IMR-90 (cell line): ENCODE results near the gene C11orf98. TPM values are rescaled to one million over a fixed set of nuclear protein-coding genes. Genes with fewer than 3 reads are reported as not detected.

ENCODE experiments used
- ATAC-seq: fragments of 200-7000 bp; cut with Tn5 transposase; 2 replicates; pipeline ENCODE4 v1.9.1; 2020; ENCODE audit warnings: low read depth, mild to moderate bottlenecking, moderate library complexity
- BruUV-seq: library from RNA; stranded (reverse); fragments of 400-500 nt; replicated peaks from 2 replicates; lab custom pipeline; 2021; lab: Mats Ljungman, UMichigan
- CTCF ChIA-PET: fragments of 300-600 bp; formaldehyde crosslinking; extraction: SDS; loops from one replicate; lab custom pipeline; 2021; ENCODE audit warnings: antibody characterized with exemption; lab: Yijun Ruan, JAX
- POLR2A ChIA-PET: fragments of 300-600 bp; sonication (Branson Sonifier 250); formaldehyde crosslinking; loops from one replicate; lab custom pipeline; 2022; ENCODE audit warnings: antibody characterized with exemption; ENCODE audit not compliant: unreplicated experiment; lab: Charles Lee
- DNase-seq: peaks from one replicate; pipeline ENCODE4 v3.0.0; 2013
- H2AFZ ChIP-seq: replicated peaks from 2 replicates; pipeline ENCODE3; 2013; ENCODE audit warnings: low read length, mild to moderate bottlenecking; ENCODE audit not compliant: poor library complexity
- H2AK5ac ChIP-seq: 2 replicates; pipeline ENCODE4 v1.6.1; 2013; ENCODE audit warnings: low read depth, low read length, inconsistent platforms
- H2AK9ac ChIP-seq: replicated peaks from 2 replicates; pipeline ENCODE3; 2013; ENCODE audit warnings: mild to moderate bottlenecking, low read depth, low read length, moderate library complexity; ENCODE audit not compliant: poor library complexity
- H2BK120ac ChIP-seq: 2 replicates; pipeline ENCODE4 v1.6.1; 2013; ENCODE audit warnings: low read depth, low read length, inconsistent platforms
- H2BK15ac ChIP-seq: 3 replicates; pipeline ENCODE4 v1.6.1; 2013; ENCODE audit warnings: low read depth, low read length, inconsistent platforms
- H2BK20ac ChIP-seq: 2 replicates; pipeline ENCODE4 v1.6.1; 2013; ENCODE audit warnings: low read depth, mild to moderate bottlenecking, inconsistent platforms, low read length, moderate library complexity
- H2BK5ac ChIP-seq: 2 replicates; pipeline ENCODE4 v1.6.1; 2013; ENCODE audit warnings: mild to moderate bottlenecking, low read depth, low read length, inconsistent platforms; ENCODE audit not compliant: poor library complexity, severe bottlenecking
- H3K14ac ChIP-seq: replicated peaks from 2 replicates; pipeline ENCODE4 v1.6.1; 2013; ENCODE audit warnings: low read depth, low read length, inconsistent platforms
- H3K18ac ChIP-seq: 2 replicates; pipeline ENCODE4 v1.6.1; 2013; ENCODE audit warnings: low read depth, low read length, control low read depth
- H3K23ac ChIP-seq: 2 replicates; pipeline ENCODE4 v1.6.1; 2013; ENCODE audit warnings: low read depth, low read length, inconsistent platforms
- H3K27ac ChIP-seq: 2 replicates; pipeline ENCODE4 v1.5.1; 2013; ENCODE audit warnings: mild to moderate bottlenecking, control low read depth, low read length; ENCODE audit not compliant: insufficient read depth
- H3K27me3 ChIP-seq: 2 replicates; pipeline ENCODE4 v1.6.1; 2013; ENCODE audit warnings: low read length; ENCODE audit not compliant: control insufficient read depth, insufficient read depth
- H3K36me3 ChIP-seq: 2 replicates; pipeline ENCODE4 v1.6.1; 2013; ENCODE audit warnings: low read length, mixed read lengths; ENCODE audit not compliant: control insufficient read depth, insufficient read depth
- H3K4ac ChIP-seq: 2 replicates; pipeline ENCODE4 v1.6.1; 2013; ENCODE audit warnings: low read depth, low read length, inconsistent platforms
- H3K4me1 ChIP-seq: 2 replicates; pipeline ENCODE4 v1.6.1; 2013; ENCODE audit warnings: low read length, mixed read lengths; ENCODE audit not compliant: control insufficient read depth, insufficient read depth
- H3K4me2 ChIP-seq: 2 replicates; pipeline ENCODE4 v1.6.1; 2013; ENCODE audit warnings: low read depth, mild to moderate bottlenecking, control low read depth, low read length, moderate library complexity
- H3K4me3 ChIP-seq: 2 replicates; pipeline ENCODE4 v1.5.1; 2013; ENCODE audit warnings: low read depth, mild to moderate bottlenecking, control low read depth, low read length, moderate library complexity; ENCODE audit not compliant: insufficient read depth
- H3K56ac ChIP-seq: 2 replicates; pipeline ENCODE4 v1.6.1; 2013; ENCODE audit warnings: low read length, inconsistent platforms; ENCODE audit not compliant: insufficient read depth; ENCODE audit errors: extremely low read depth
- H3K79me1 ChIP-seq, 2 experiments: 2 replicates each; pipeline ENCODE4 v1.6.1; 2013; ENCODE audit warnings: low read length in 2 of 2, inconsistent platforms in 1 of 2, low read depth in 1 of 2
- H3K9ac ChIP-seq: 2 replicates; pipeline ENCODE4 v1.6.1; 2013; ENCODE audit warnings: low read depth, low read length, control low read depth
- H3K9me1 ChIP-seq: 2 replicates; pipeline ENCODE4 v1.6.1; 2013; ENCODE audit warnings: low read length, inconsistent platforms; ENCODE audit not compliant: insufficient read depth
- H3K9me3 ChIP-seq: 2 replicates; pipeline ENCODE4 v1.6.1; 2013; ENCODE audit warnings: low read length; ENCODE audit not compliant: control insufficient read depth, insufficient read depth
- H4K20me1 ChIP-seq: 2 replicates; pipeline ENCODE4 v1.6.1; 2013; ENCODE audit warnings: low read length, inconsistent platforms; ENCODE audit not compliant: insufficient read depth
- H4K5ac ChIP-seq: 2 replicates; pipeline ENCODE4 v1.6.1; 2013; ENCODE audit warnings: mild to moderate bottlenecking, low read depth, low read length, control low read depth
- H4K8ac ChIP-seq, 2 experiments: 2 replicates each; pipeline ENCODE4 v1.6.1; 2013; ENCODE audit warnings: low read depth in 2 of 2, low read length in 2 of 2, control low read depth in 1 of 2, inconsistent platforms in 1 of 2
- H4K91ac ChIP-seq: 2 replicates; pipeline ENCODE4 v1.6.1; 2013; ENCODE audit warnings: low read depth, low read length, inconsistent platforms; ENCODE audit not compliant: insufficient read depth
- MXI1 ChIP-seq: IDR thresholded peaks from 2 replicates; pipeline ENCODE4 v1.6.1; 2012; ENCODE audit warnings: low read depth, mild to moderate bottlenecking, low read length, moderate library complexity, borderline replicate concordance
- RFX5 ChIP-seq: IDR thresholded peaks from 2 replicates; pipeline ENCODE4 v1.8.0; 2012; ENCODE audit warnings: low read depth, mild to moderate bottlenecking, low read length, moderate library complexity
- WGBS, 2 experiments: methylation state at CpG; one replicate each; pipeline versions ENCODE4 v1.1.5 to v1.1.7; 2013; ENCODE audit warnings: missing lambda C conversion rate in 2 of 2; ENCODE audit not compliant: insufficient read length in 1 of 2; ENCODE audit errors: extremely low coverage in 2 of 2; 5-methylcytosine and 5-hydroxymethylcytosine counted together
- dilution Hi-C: fragments of 300-500 bp; cut with HindIII; formaldehyde crosslinking; loops from one replicate; pipeline ENCODE4 v1.14.3; 2018; ENCODE audit warnings: low sequenced_read_pairs; ENCODE audit not compliant: unreplicated experiment
- in situ Hi-C: fragments of 300-500 bp; cut with MboI; formaldehyde crosslinking; loops from 3 replicates; pipeline ENCODE4 v1.14.3; 2019; ENCODE audit warnings: low sequenced_read_pairs, inconsistent platforms, mixed read lengths
- intact Hi-C: fragments of 100-400 bp; cut with micrococcal nuclease; formaldehyde crosslinking; loops from 2 replicates; pipeline ENCODE4 v1.10.0; 2022
- polyA plus RNA-seq, 3 experiments: library from polyadenylated mRNA; depleted of rRNA; stranded (reverse); fragments of >200 nt; gene quantifications; 2 replicates each; pipeline ENCODE4 v1.2.3, GENCODE V29; 2012; ENCODE audit warnings: low replicate concordance in 1 of 3
- total RNA-seq: library from RNA; depleted of rRNA; stranded (reverse); fragments of >200 nt; gene quantifications from 2 replicates; pipeline ENCODE4 v1.2.3, GENCODE V29; 2012

C11orf98 gene
- total and polyA plus RNA-seq, 2 of the 4 experiments (the other 2 are of a cell fraction), result 41.2 to 62.3 TPM

- intact Hi-C loops, result no loop called here
- H3K27ac ChIP-seq, result no peak overlapping the region
- no peak overlapping the region for H3K4ac ChIP-seq
- no peak overlapping the region for H3K9ac ChIP-seq
- POLR2A ChIA-PET, result interaction anchor here (0.8 kb wide), 1 partner anchor 73 kb away, joined by 3 read pairs; the partner anchor contains the start of gene EEF1G
- H4K20me1 ChIP-seq, result peaks cover 17% of the 10 kb centered on the region
- dilution Hi-C loops, result no loop called here
- peaks cover 5 to 54% of the 10 kb centered on the region in 2 experiments for H3K79me1 ChIP-seq
- peaks cover 7% of the 10 kb centered on the region; the same call in 1 of the 2 replicates for H3K9me1 ChIP-seq
- peaks cover 36% of the 10 kb centered on the region for H3K36me3 ChIP-seq
- no peak overlapping the region for H2AK9ac ChIP-seq
- no peak overlapping the region for H3K18ac ChIP-seq
- H2AFZ ChIP-seq, result no peak overlapping the region
- CTCF ChIA-PET, result no interaction called here
- TF ChIP-seq MXI1 (peak; percentile 94; the same call in 1 of the 2 replicates), RFX5 (no peak)
- H3K27me3 ChIP-seq, result no peaks in the 10 kb centered on the region
- no peak overlapping the region for H3K4me3 ChIP-seq
- 77% methylated on average over 8 of the region's 32 CpGs; no CpG with 5 or more reads in 1 of the 2 experiments for WGBS, 2 experiments
- no peak overlapping the region for H4K91ac ChIP-seq
- no peak overlapping the region; a peak in 1 of 4 replicates for H4K8ac ChIP-seq
- H2BK20ac ChIP-seq, result no peak overlapping the region
- BruUV-seq, result no TSS peak
- DNase-seq (no peak), ATAC-seq (no peak)
- no peak overlapping the region for H3K23ac ChIP-seq
- no peaks in the 10 kb centered on the region for H3K9me3 ChIP-seq
- H3K4me2 ChIP-seq, result peak overlapping the region; percentile 44
- H2BK120ac ChIP-seq, result no peak overlapping the region
- H3K56ac ChIP-seq, result no peak overlapping the region
- H2BK15ac ChIP-seq, result no peak overlapping the region
- in situ Hi-C loops, result no loop called here
- no peak overlapping the region for H2BK5ac ChIP-seq
- H2AK5ac ChIP-seq, result no peak overlapping the region
- no peak overlapping the region for H4K5ac ChIP-seq
- no peak overlapping the region for H3K14ac ChIP-seq
- H3K4me1 ChIP-seq, result peaks cover 6% of the 10 kb centered on the region; the same call in 1 of the 2 replicates
Measured at GRCh38 chr11:62646825-62647608, 18.0 kb downstream of the C11orf98 start.
